H9 (cell line): ENCODE data around the gene MUC7. TPM values are rescaled to one million over a fixed set of nuclear protein-coding genes. Genes with fewer than 3 reads are reported as not detected.

ENCODE experiments used
- DNase-seq: peaks from one replicate; pipeline ENCODE4 v3.0.0-alpha.2; 2017
- H2AFZ ChIP-seq: one replicate; pipeline ENCODE4 v1.6.1; 2013; ENCODE audit warnings: mild to moderate bottlenecking, low read length, control low read depth, moderate library complexity
- H2AK5ac ChIP-seq: 2 replicates; pipeline ENCODE4 v1.6.1; 2013; ENCODE audit warnings: low read length, control low read depth, mixed read lengths; ENCODE audit not compliant: insufficient read length
- H2BK120ac ChIP-seq: one replicate; pipeline ENCODE4 v1.6.1; 2013; ENCODE audit warnings: low read depth, mild to moderate bottlenecking, low read length, control low read depth, inconsistent platforms; ENCODE audit not compliant: poor library complexity, severe bottlenecking
- H2BK12ac ChIP-seq: 2 replicates; pipeline ENCODE4 v1.6.1; 2013; ENCODE audit warnings: low read length, control low read depth, mixed read lengths, low read depth; ENCODE audit not compliant: insufficient read length
- H2BK15ac ChIP-seq: 2 replicates; pipeline ENCODE4 v1.6.1; 2013; ENCODE audit warnings: low read depth, low read length, control low read depth
- H2BK20ac ChIP-seq: one replicate; pipeline ENCODE4 v1.6.1; 2013; ENCODE audit warnings: low read depth, mild to moderate bottlenecking, low read length, control low read depth, inconsistent platforms; ENCODE audit not compliant: poor library complexity, severe bottlenecking
- H2BK5ac ChIP-seq: 2 replicates; pipeline ENCODE4 v1.6.1; 2013; ENCODE audit warnings: low read length, control low read depth, mixed read lengths; ENCODE audit not compliant: insufficient read length
- H3K14ac ChIP-seq: 2 replicates; pipeline ENCODE4 v1.6.1; 2013; ENCODE audit warnings: low read length, control low read depth; ENCODE audit not compliant: insufficient read depth
- H3K18ac ChIP-seq: 2 replicates; pipeline ENCODE4 v1.6.1; 2013; ENCODE audit warnings: low read depth, mild to moderate bottlenecking, mixed read lengths, low read length, control low read depth; ENCODE audit not compliant: insufficient read length
- H3K23ac ChIP-seq: 2 replicates; pipeline ENCODE4 v1.6.1; 2013; ENCODE audit warnings: low read length, control low read depth, mixed read lengths, low read depth; ENCODE audit not compliant: insufficient read length
- H3K23me2 ChIP-seq: 2 replicates; pipeline ENCODE4 v1.6.1; 2013; ENCODE audit warnings: low read depth, mild to moderate bottlenecking, mixed read lengths, low read length, control low read depth; ENCODE audit not compliant: insufficient read length, poor library complexity, severe bottlenecking
- H3K27ac ChIP-seq: 2 replicates; pipeline ENCODE4 v1.5.1; 2013; ENCODE audit warnings: low read length, control low read depth, mixed read lengths, low read depth; ENCODE audit not compliant: insufficient read length
- H3K27me3 ChIP-seq: 2 replicates; pipeline ENCODE4 v1.6.1; 2013; ENCODE audit warnings: low read length, control low read depth, inconsistent platforms; ENCODE audit not compliant: insufficient read depth
- H3K4ac ChIP-seq: 2 replicates; pipeline ENCODE4 v1.6.1; 2013; ENCODE audit warnings: low read depth, mild to moderate bottlenecking, control low read depth, inconsistent platforms, low read length, moderate library complexity
- H3K4me1 ChIP-seq: 2 replicates; pipeline ENCODE4 v1.6.1; 2013; ENCODE audit warnings: low read length, control low read depth, inconsistent platforms; ENCODE audit not compliant: insufficient read depth
- H3K4me2 ChIP-seq: 2 replicates; pipeline ENCODE4 v1.6.1; 2013; ENCODE audit warnings: low read length, control low read depth, mixed read lengths; ENCODE audit not compliant: insufficient read length, insufficient read depth
- H3K56ac ChIP-seq: 2 replicates; pipeline ENCODE4 v1.6.1; 2013; ENCODE audit warnings: low read depth, mild to moderate bottlenecking, mixed read lengths, low read length, control low read depth; ENCODE audit not compliant: insufficient read length
- H3K79me1 ChIP-seq: 2 replicates; pipeline ENCODE4 v1.6.1; 2013; ENCODE audit warnings: low read depth, mild to moderate bottlenecking, moderate library complexity, low read length, control low read depth, inconsistent platforms; ENCODE audit not compliant: insufficient read depth, poor library complexity, severe bottlenecking
- H3K79me2 ChIP-seq: 2 replicates; pipeline ENCODE4 v1.6.1; 2013; ENCODE audit warnings: low read length, control low read depth, inconsistent platforms; ENCODE audit not compliant: insufficient read depth
- H3K9ac ChIP-seq: 2 replicates; pipeline ENCODE4 v1.6.1; 2013; ENCODE audit warnings: low read length, control low read depth, mixed read lengths; ENCODE audit not compliant: insufficient read length; ENCODE audit errors: extremely low read depth
- H3K9me3 ChIP-seq: one replicate; pipeline ENCODE4 v1.6.1; 2013; ENCODE audit warnings: low read depth, low read length, inconsistent platforms; ENCODE audit not compliant: control insufficient read depth
- H3T11ph ChIP-seq: one replicate; pipeline ENCODE4 v1.6.1; 2013; ENCODE audit warnings: mild to moderate bottlenecking, low read length, control low read depth, inconsistent platforms
- H4K20me1 ChIP-seq: one replicate; pipeline ENCODE4 v1.6.1; 2013; ENCODE audit not compliant: control insufficient read depth, insufficient read length, insufficient read depth
- H4K5ac ChIP-seq: 2 replicates; pipeline ENCODE4 v1.6.1; 2013; ENCODE audit warnings: low read depth, mild to moderate bottlenecking, mixed read lengths, low read length, control low read depth; ENCODE audit not compliant: insufficient read length
- H4K8ac ChIP-seq: replicated peaks from 2 replicates; pipeline ENCODE4 v1.6.1; 2013; ENCODE audit warnings: low read length, control low read depth, mixed read lengths, low read depth; ENCODE audit not compliant: insufficient read length
- H4K91ac ChIP-seq: 2 replicates; pipeline ENCODE4 v1.6.1; 2013; ENCODE audit warnings: low read depth, mild to moderate bottlenecking, moderate library complexity, mixed read lengths, low read length, control low read depth; ENCODE audit not compliant: insufficient read length
- H3K27ac Mint-ChIP-seq, 3 experiments: 2 replicates in 2 of 3; 3 replicates in 1 of 3; pipeline ENCODE4 v1.8.0; 2020 to 2021; ENCODE audit warnings: mixed read lengths in 3 of 3, mild to moderate bottlenecking in 1 of 3, moderate library complexity in 1 of 3
- H3K27me3 Mint-ChIP-seq: 2 replicates; pipeline ENCODE4 v1.8.0; 2021; ENCODE audit warnings: low read depth, mild to moderate bottlenecking, moderate library complexity, mixed read lengths
- H3K36me3 Mint-ChIP-seq, 3 experiments: 2 replicates in 2 of 3; 3 replicates in 1 of 3; pipeline ENCODE4 v1.8.0; 2020 to 2021; ENCODE audit warnings: low read depth in 3 of 3, mixed read lengths in 3 of 3; ENCODE audit not compliant: insufficient read depth in 1 of 3
- H3K4me1 Mint-ChIP-seq, 2 experiments: 2 replicates each; pipeline ENCODE4 v1.8.0; 2020; ENCODE audit warnings: mixed read lengths in 2 of 2
- H3K4me3 Mint-ChIP-seq, 2 experiments: 2 replicates in 1 of 2; 3 replicates in 1 of 2; pipeline ENCODE4 v1.8.0; 2020 to 2021; ENCODE audit warnings: mild to moderate bottlenecking in 2 of 2, mixed read lengths in 2 of 2, moderate library complexity in 1 of 2
- H3K9me3 Mint-ChIP-seq, 2 experiments: 2 replicates in 1 of 2; 3 replicates in 1 of 2; pipeline ENCODE4 v1.8.0; 2020; ENCODE audit warnings: mild to moderate bottlenecking in 2 of 2, mixed read lengths in 2 of 2, moderate library complexity in 1 of 2
- CTCF ChIP-seq: fragments of 200-600 bp; sonication (generic); conservative IDR thresholded peaks from 3 replicates; pipeline ENCODE4 v1.8.0; 2021; ENCODE audit warnings: antibody characterized with exemption, mild to moderate bottlenecking
- WGBS: extraction: QIAGEN DNeasy Blood & Tissue Kit; methylation state at CpG from one replicate; pipeline ENCODE4 v1.1.7; 2013; ENCODE audit warnings: missing lambda C conversion rate, low lambda C conversion rate, mixed read lengths; ENCODE audit not compliant: insufficient read length; ENCODE audit errors: extremely low coverage; 5-methylcytosine and 5-hydroxymethylcytosine counted together
- total RNA-seq: library from RNA; stranded (reverse); gene quantifications from 2 replicates; pipeline ENCODE4 v1.2.1, GENCODE V29; 2021

MUC7 gene
- total RNA-seq, 1 experiment from 2014 or later: not detected

- no peak overlapping the region for H4K8ac ChIP-seq
- H3K4ac ChIP-seq: no peak overlapping the region
- no peaks in the 10 kb centered on the region for H3K27me3 ChIP-seq
- Mint-ChIP-seq H3K27me3 (no peaks in the 10 kb centered on the region; the same call in 1 of the 2 replicates), H3K36me3 (no peaks in the 10 kb centered on the region), H3K4me1 (peaks cover 4 to 5% of the 10 kb centered on the region in 2 experiments; a peak in 3 of 4 replicates), H3K9me3 (no peaks in the 10 kb centered on the region), H3K4me3 (no peak overlapping the region), H3K27ac (no peak overlapping the region)
- H3K9me3 ChIP-seq: no peaks in the 10 kb centered on the region
- TF ChIP-seq CTCF: no peak
- no peaks in the 10 kb centered on the region for H3K79me1 ChIP-seq
- no peak overlapping the region for H3K23ac ChIP-seq
- WGBS: no CpG with 5 or more reads among the region's 5 CpGs
- no peak overlapping the region for H2AK5ac ChIP-seq
- H3K23me2 ChIP-seq: no peaks in the 10 kb centered on the region
- H3K4me2 ChIP-seq: no peak overlapping the region
- H4K5ac ChIP-seq: no peak overlapping the region
- H4K20me1 ChIP-seq: no peaks in the 10 kb centered on the region
- no peak overlapping the region for H2BK20ac ChIP-seq
- no peak for DNase-seq
- H2BK5ac ChIP-seq: no peak overlapping the region
- no peak overlapping the region for H4K91ac ChIP-seq
- H2BK12ac ChIP-seq: no peak overlapping the region
- H2BK15ac ChIP-seq: no peak overlapping the region
- no peaks in the 10 kb centered on the region for H3K79me2 ChIP-seq
- no peak overlapping the region for H3K56ac ChIP-seq
- H3K4me1 ChIP-seq: no peaks in the 10 kb centered on the region
- H3T11ph ChIP-seq: no peak overlapping the region
- H2BK120ac ChIP-seq: no peak overlapping the region
- H3K14ac ChIP-seq: no peak overlapping the region
- no peak overlapping the region for H3K9ac ChIP-seq
- H2AFZ ChIP-seq: no peak overlapping the region
- H3K27ac ChIP-seq: no peak overlapping the region
- no peak overlapping the region for H3K18ac ChIP-seq
These were observed 28.7 kb upstream of the MUC7 start for GRCh38 chr4:70443329-70443728.
